Fibroblast of lung (primary cell): Measurements from ENCODE around the gene LAMA4. TPM values are rescaled to one million over a fixed set of nuclear protein-coding genes. Genes with fewer than 3 reads are reported as not detected.

Experiments used
- DNase-seq, 2 donors: peaks; one replicate each; pipeline versions ENCODE4 v3.0.0 to v3.0.0-alpha.2; 2010; ENCODE audit warnings: low read depth in 2 of 2
- H2AFZ ChIP-seq: 2 replicates; pipeline ENCODE4 v1.5.1; 2012; ENCODE audit warnings: low read length, control low read depth, inconsistent platforms
- H3K27ac ChIP-seq: 2 replicates; pipeline ENCODE4 v1.5.1; 2011; ENCODE audit warnings: low read length, control low read depth; ENCODE audit not compliant: insufficient read depth
- H3K27me3 ChIP-seq: 2 replicates; pipeline ENCODE4 v1.5.1; 2011; ENCODE audit warnings: mild to moderate bottlenecking, low read length; ENCODE audit not compliant: control insufficient read depth, insufficient read depth
- H3K36me3 ChIP-seq: 2 replicates; pipeline ENCODE4 v1.5.1; 2011; ENCODE audit warnings: low read length; ENCODE audit not compliant: control insufficient read depth, insufficient read depth
- H3K4me1 ChIP-seq: 2 replicates; pipeline ENCODE4 v1.5.1; 2011; ENCODE audit warnings: low read length; ENCODE audit not compliant: control insufficient read depth, insufficient read depth; ENCODE audit errors: extremely low read depth
- H3K4me2 ChIP-seq: 2 replicates; pipeline ENCODE4 v1.5.1; 2011; ENCODE audit warnings: low read length, control low read depth; ENCODE audit not compliant: insufficient read depth; ENCODE audit errors: extremely low read depth
- H3K4me3 ChIP-seq, 4 experiments: fragments of 200-600 bp in 1 of 4; sonication (generic) in 1 of 4; replicated peaks in 1 of 4; 2 replicates each; pipeline ENCODE4 v1.5.1; 2011 to 2016; ENCODE audit warnings: low read length in 4 of 4, low read depth in 3 of 4, mild to moderate bottlenecking in 3 of 4, control low read depth in 2 of 4, inconsistent platforms in 1 of 4, mixed read lengths in 1 of 4; ENCODE audit not compliant: insufficient read depth in 1 of 4; ENCODE audit errors: control extremely low read depth in 1 of 4
- H3K79me2 ChIP-seq: 2 replicates; pipeline ENCODE4 v1.5.1; 2012; ENCODE audit warnings: mild to moderate bottlenecking, low read length, inconsistent platforms; ENCODE audit not compliant: control insufficient read depth, insufficient read depth
- H3K9ac ChIP-seq: 2 replicates; pipeline ENCODE4 v1.5.1; 2011; ENCODE audit warnings: mild to moderate bottlenecking, low read length, control low read depth; ENCODE audit not compliant: insufficient read depth
- H3K9me3 ChIP-seq: 2 replicates; pipeline ENCODE4 v1.5.1; 2012; ENCODE audit warnings: low read depth, low read length; ENCODE audit not compliant: control insufficient read depth, insufficient read depth
- H4K20me1 ChIP-seq: 2 replicates; pipeline ENCODE4 v1.5.1; 2011; ENCODE audit warnings: low read length; ENCODE audit not compliant: control insufficient read depth, insufficient read depth; ENCODE audit errors: extremely low read depth
- CTCF ChIP-seq, 2 donors: IDR thresholded peaks in 1 of 2; conservative IDR thresholded peaks in 1 of 2; 1 replicate in 1 of 2; 2 replicates in 1 of 2; pipeline ENCODE4 v1.5.1; 2011 to 2012; ENCODE audit warnings: low read length in 2 of 2, control low read depth in 1 of 2, inconsistent platforms in 1 of 2, low read depth in 1 of 2, mild to moderate bottlenecking in 1 of 2
- EZH2 ChIP-seq: IDR thresholded peaks from 2 replicates; pipeline ENCODE4 v1.5.1; 2012; ENCODE audit warnings: low read length, control low read depth, mild to moderate bottlenecking; ENCODE audit errors: missing control alignments
- polyA plus RNA-seq, 2 donors: library from polyadenylated mRNA; depleted of rRNA in 1 of 2; stranded (reverse) in 1 of 2; unstranded in 1 of 2; fragments of >200 nt; gene quantifications; 2 replicates each; pipeline ENCODE4 v1.2.1, GENCODE V29; 2011 to 2012; ENCODE audit warnings: missing spikeins in 1 of 2
- total RNA-seq: library from RNA; depleted of rRNA; stranded (reverse); fragments of >200 nt; gene quantifications from 2 replicates; pipeline ENCODE4 v1.2.1, GENCODE V29; 2014

LAMA4 gene
- total and polyA plus RNA-seq, 2 donors (not counting 1 experiment from before 2014, with no cell fraction given): 636 to 662 TPM

GRCh38 chr6:112181130-112181529 lies 73.2 kb downstream of the LAMA4 start:
- H2AFZ ChIP-seq: no peak overlapping the region
- H3K27ac ChIP-seq: peak overlapping the region; percentile 29
- H3K36me3 ChIP-seq: peaks cover 22% of the 10 kb centered on the region
- peaks cover 5% of the 10 kb centered on the region for H3K4me1 ChIP-seq
- DNase-seq: no peak
- no peak overlapping the region for H3K4me3 ChIP-seq
- no peaks in the 10 kb centered on the region for H4K20me1 ChIP-seq
- H3K9ac ChIP-seq: no peak overlapping the region
- no peaks in the 10 kb centered on the region for H3K9me3 ChIP-seq
- no peaks in the 10 kb centered on the region for H3K79me2 ChIP-seq
- H3K4me2 ChIP-seq: no peak overlapping the region
- no peak for TF ChIP-seq EZH2
- no peak for TF ChIP-seq CTCF (conservative IDR thresholded peaks at IDR 0.05 in 1 of 2, IDR thresholded peaks at IDR 0.05 in 1 of 2; ENCODE audit: low read depth in 1 of 2, low read length in 2 of 2)
- no peaks in the 10 kb centered on the region for H3K27me3 ChIP-seq

- peak; percentile 81 to 93 for DNase-seq
- no peaks in the 10 kb centered on the region for H3K79me2 ChIP-seq
- TF ChIP-seq CTCF (conservative IDR thresholded peaks at IDR 0.05 in 1 of 2, IDR thresholded peaks at IDR 0.05 in 1 of 2; ENCODE audit: low read depth in 1 of 2, low read length in 2 of 2): peak in 1 of 2 donors; percentile 59
- no peak for TF ChIP-seq EZH2
These were observed 74.1 kb downstream of the LAMA4 start for GRCh38 chr6:112180095-112180820.

GRCh38 chr6:112179631-112180030 lies 74.7 kb downstream of the LAMA4 start:
- DNase-seq: peak in 1 of 2 donors; percentile 32
- no peak for TF ChIP-seq EZH2
- no peak for TF ChIP-seq CTCF (conservative IDR thresholded peaks at IDR 0.05 in 1 of 2, IDR thresholded peaks at IDR 0.05 in 1 of 2; ENCODE audit: low read depth in 1 of 2, low read length in 2 of 2)
- Histone ChIP-seq H3K79me2 (no peaks in the 10 kb centered on the region), H3K27me3 (no peaks in the 10 kb centered on the region), H3K4me3 (no peak overlapping the region), H2AFZ (no peak overlapping the region), H3K36me3 (peaks cover 27% of the 10 kb centered on the region), H3K4me2 (no peak overlapping the region), H4K20me1 (no peaks in the 10 kb centered on the region), H3K9me3 (no peaks in the 10 kb centered on the region), H3K27ac (no peak overlapping the region), H3K4me1 (peaks cover 5% of the 10 kb centered on the region), H3K9ac (no peak overlapping the region)

More at GRCh38 chr6:112180095-112180820, 74.1 kb downstream of the LAMA4 start:
- no peak overlapping the region for H3K4me2 ChIP-seq
- no peaks in the 10 kb centered on the region for H3K27me3 ChIP-seq
- H3K4me3 ChIP-seq: no peak overlapping the region
- no peaks in the 10 kb centered on the region for H4K20me1 ChIP-seq
- H2AFZ ChIP-seq: no peak overlapping the region
- no peaks in the 10 kb centered on the region for H3K9me3 ChIP-seq
- H3K4me1 ChIP-seq: peaks cover 5% of the 10 kb centered on the region
- H3K36me3 ChIP-seq: peaks cover 25% of the 10 kb centered on the region
- H3K9ac ChIP-seq: no peak overlapping the region
- H3K27ac ChIP-seq: no peak overlapping the region
